HG02884 (cell line): Measurements from ENCODE around the gene HBM.
"Not testable (repeated sequence)": the region's sequence is repeated elsewhere in the genome, so short reads cannot be mapped to it uniquely, and the experiment has no call there.

Experiments
- ATAC-seq: cut with Tn5 transposase; IDR thresholded peaks from one replicate; pipeline ENCODE4 v1.9.1; 2021; ENCODE audit warnings: mild to moderate bottlenecking, moderate library complexity; ENCODE audit not compliant: unreplicated experiment

HBM gene

GRCh38 chr16:144797-145252 is 21.0 kb upstream of the HBM start:
- ATAC-seq = no peak

- no peak for ATAC-seq
These were observed 19.1 kb upstream of the HBM start for GRCh38 chr16:146646-147045.

- no peak for ATAC-seq
These were observed 16.6 kb upstream of the HBM start for GRCh38 chr16:149024-149660.

GRCh38 chr16:152141-153128 is 13.3 kb upstream of the HBM start, which contains the start of gene HBZ:
HBZ (plus strand) TSS chr16:152644; CDS start chr16:152910, 266 bp downstream.
- no peak for ATAC-seq

- not testable (repeated sequence) for ATAC-seq
These were observed 12.7 kb upstream of the HBM start for GRCh38 chr16:153129-153521.

GRCh38 chr16:153550-154216 is 12.1 kb upstream of the HBM start:
- not testable (repeated sequence) for ATAC-seq

- no peak for ATAC-seq
These were observed 11.4 kb upstream of the HBM start for GRCh38 chr16:154217-155030.

- no peak for ATAC-seq
These were observed 10.8 kb upstream of the HBM start for GRCh38 chr16:155031-155398.

GRCh38 chr16:159136-159849 is 6.5 kb upstream of the HBM start:
- no peak for ATAC-seq

- not testable (repeated sequence) for ATAC-seq
These were observed 5.5 kb upstream of the HBM start for GRCh38 chr16:160242-160641.

GRCh38 chr16:160691-161190 is 5.0 kb upstream of the HBM start:
- no peak for ATAC-seq

- ATAC-seq = no peak
These were observed 3.3 kb upstream of the HBM start for GRCh38 chr16:162271-162991.

GRCh38 chr16:163139-163538 is 2.6 kb upstream of the HBM start:
- not testable (repeated sequence) for ATAC-seq

- not testable (repeated sequence) for ATAC-seq
These were observed 2.1 kb upstream of the HBM start for GRCh38 chr16:163696-164095.

GRCh38 chr16:164134-164823 is 1.5 kb upstream of the HBM start:
- ATAC-seq = not testable (repeated sequence)

GRCh38 chr16:164827-165538 is 795 bp upstream of the HBM start:
- ATAC-seq = no peak

- no peak for ATAC-seq
These were observed 770 bp downstream of the HBM start for GRCh38 chr16:166375-167121.
